ENCODE measurements around the gene NUP210. TPM values are rescaled to one million over a fixed set of nuclear protein-coding genes. Genes with fewer than 3 reads are reported as not detected.

NUP210 gene
- total and polyA plus RNA-seq, 2 experiments from 2014 or later, result 13.8 to 73.9 TPM

DNA sequence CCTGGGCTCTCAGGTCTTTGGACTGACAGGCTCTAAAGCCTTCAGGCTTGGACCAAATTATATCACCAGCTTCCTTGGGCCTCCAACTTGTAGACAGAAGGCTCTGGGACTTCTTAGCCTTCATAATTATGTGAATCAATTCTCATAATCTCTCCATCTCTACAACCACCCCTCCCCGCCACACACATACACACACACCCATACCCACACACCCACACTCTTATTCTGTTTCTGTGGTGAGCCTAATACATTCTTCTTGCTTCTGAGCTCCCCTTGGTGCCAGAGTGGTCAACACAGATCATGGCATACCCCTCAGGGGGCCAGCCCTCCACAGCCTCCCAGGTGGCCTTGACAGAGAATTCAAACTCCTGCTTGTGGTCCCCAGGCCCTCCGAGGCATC lies 5.6 kb upstream of the NUP210 start:
- no peaks in the 10 kb centered on the region for H3K79me2 ChIP-seq (replicated peaks; ENCODE audit: insufficient read depth)
- no peak overlapping the region for H3K27ac ChIP-seq (ENCODE audit: low read depth)
- no peaks in the 10 kb centered on the region for H3K9me2 ChIP-seq (ENCODE audit: insufficient read depth)
- H3K9me3 Mint-ChIP-seq, result peaks cover 9% of the 10 kb centered on the region; the same call in 2 of the 3 replicates
- ATAC-seq (no peak), DNase-seq (ENCODE audit: low spot score) (no peak)
- H3K4me3 Mint-ChIP-seq, result no peak overlapping the region
- peaks cover 9% of the 10 kb centered on the region for H3K4me1 ChIP-seq (ENCODE audit: insufficient read depth)
- peaks cover 13% of the 10 kb centered on the region for H3K4me1 Mint-ChIP-seq
- no peaks in the 10 kb centered on the region for H4K20me1 ChIP-seq (replicated peaks; ENCODE audit: insufficient read depth)
- H3K27ac Mint-ChIP-seq, result no peak overlapping the region
- H3K36me3 ChIP-seq (ENCODE audit: insufficient read depth), result no peaks in the 10 kb centered on the region
- H3K27me3 ChIP-seq (ENCODE audit: insufficient read depth), result no peaks in the 10 kb centered on the region
- H3K4me2 ChIP-seq, result no peak overlapping the region
- no peak overlapping the region for H3K4me3 ChIP-seq
- TF ChIP-seq CREB1 (CRISPR knock-in tag; IDR thresholded peaks at IDR 0.05; ENCODE audit: low read depth) (no peak), STAT1 (IDR thresholded peaks at IDR 0.05; ENCODE audit: unreplicated experiment) (no peak)
- TF ChIP-seq, protein P1, sequence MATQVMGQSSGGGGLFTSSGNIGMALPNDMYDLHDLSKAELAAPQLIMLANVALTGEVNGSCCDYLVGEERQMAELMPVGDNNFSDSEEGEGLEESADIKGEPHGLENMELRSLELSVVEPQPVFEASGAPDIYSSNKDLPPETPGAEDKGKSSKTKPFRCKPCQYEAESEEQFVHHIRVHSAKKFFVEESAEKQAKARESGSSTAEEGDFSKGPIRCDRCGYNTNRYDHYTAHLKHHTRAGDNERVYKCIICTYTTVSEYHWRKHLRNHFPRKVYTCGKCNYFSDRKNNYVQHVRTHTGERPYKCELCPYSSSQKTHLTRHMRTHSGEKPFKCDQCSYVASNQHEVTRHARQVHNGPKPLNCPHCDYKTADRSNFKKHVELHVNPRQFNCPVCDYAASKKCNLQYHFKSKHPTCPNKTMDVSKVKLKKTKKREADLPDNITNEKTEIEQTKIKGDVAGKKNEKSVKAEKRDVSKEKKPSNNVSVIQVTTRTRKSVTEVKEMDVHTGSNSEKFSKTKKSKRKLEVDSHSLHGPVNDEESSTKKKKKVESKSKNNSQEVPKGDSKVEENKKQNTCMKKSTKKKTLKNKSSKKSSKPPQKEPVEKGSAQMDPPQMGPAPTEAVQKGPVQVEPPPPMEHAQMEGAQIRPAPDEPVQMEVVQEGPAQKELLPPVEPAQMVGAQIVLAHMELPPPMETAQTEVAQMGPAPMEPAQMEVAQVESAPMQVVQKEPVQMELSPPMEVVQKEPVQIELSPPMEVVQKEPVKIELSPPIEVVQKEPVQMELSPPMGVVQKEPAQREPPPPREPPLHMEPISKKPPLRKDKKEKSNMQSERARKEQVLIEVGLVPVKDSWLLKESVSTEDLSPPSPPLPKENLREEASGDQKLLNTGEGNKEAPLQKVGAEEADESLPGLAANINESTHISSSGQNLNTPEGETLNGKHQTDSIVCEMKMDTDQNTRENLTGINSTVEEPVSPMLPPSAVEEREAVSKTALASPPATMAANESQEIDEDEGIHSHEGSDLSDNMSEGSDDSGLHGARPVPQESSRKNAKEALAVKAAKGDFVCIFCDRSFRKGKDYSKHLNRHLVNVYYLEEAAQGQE (IDR thresholded peaks at IDR 0.05; ENCODE audit: unreplicated experiment), result no peak
- peaks cover 2% of the 10 kb centered on the region; the same call in 1 of the 3 replicates for H3K36me3 Mint-ChIP-seq (ENCODE audit: low read depth)
- H2AFZ ChIP-seq, result no peak overlapping the region
- H3F3A ChIP-seq (replicated peaks; ENCODE audit: low read depth), result no peaks in the 10 kb centered on the region
- H3K27me3 Mint-ChIP-seq (ENCODE audit: insufficient read depth, low read depth, poor library complexity), result peaks cover 8% of the 10 kb centered on the region

DNA sequence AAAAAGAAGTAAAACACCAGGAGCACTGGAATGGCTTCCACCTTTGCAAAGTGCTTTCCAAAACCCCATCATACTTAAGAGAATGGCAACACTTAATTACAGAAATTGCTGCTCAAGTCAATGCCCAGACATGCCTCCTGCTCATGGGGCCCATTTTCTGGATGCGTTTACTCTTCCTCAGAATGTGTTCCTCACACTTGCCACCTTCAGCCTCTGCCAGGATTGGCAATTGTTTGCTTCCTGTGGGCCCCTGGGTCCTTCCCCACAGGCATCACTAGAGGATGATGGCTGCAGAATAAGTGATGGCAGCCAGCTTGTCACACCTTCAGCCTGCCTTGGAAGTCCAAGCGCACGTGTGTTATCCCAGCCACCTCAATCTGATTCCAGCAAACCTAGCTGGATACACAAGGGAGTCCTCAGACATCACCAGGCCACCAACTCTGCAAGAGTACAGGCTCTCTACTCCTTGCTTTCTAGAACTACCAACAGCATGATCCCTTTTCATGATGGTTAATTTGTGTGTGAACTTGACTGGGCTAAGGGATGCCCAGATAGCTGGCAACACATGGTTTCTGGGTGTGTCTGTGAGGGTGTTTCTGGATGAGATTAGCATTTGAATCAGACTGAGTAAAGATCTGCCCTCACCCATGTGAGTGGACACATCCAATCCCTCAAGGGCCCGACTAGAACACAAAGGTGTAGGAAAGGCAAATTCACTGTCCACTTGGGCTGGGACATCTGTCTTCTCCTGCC lies 4.9 kb upstream of the NUP210 start:
- DNase-seq (ENCODE audit: low spot score), result no peak
- H3K4me3 Mint-ChIP-seq, result no peak overlapping the region
- peaks cover 5% of the 10 kb centered on the region; the same call in 1 of the 3 replicates for H3K9me3 Mint-ChIP-seq
- TF ChIP-seq, protein P2, sequence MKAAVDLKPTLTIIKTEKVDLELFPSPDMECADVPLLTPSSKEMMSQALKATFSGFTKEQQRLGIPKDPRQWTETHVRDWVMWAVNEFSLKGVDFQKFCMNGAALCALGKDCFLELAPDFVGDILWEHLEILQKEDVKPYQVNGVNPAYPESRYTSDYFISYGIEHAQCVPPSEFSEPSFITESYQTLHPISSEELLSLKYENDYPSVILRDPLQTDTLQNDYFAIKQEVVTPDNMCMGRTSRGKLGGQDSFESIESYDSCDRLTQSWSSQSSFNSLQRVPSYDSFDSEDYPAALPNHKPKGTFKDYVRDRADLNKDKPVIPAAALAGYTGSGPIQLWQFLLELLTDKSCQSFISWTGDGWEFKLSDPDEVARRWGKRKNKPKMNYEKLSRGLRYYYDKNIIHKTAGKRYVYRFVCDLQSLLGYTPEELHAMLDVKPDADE (IDR thresholded peaks at IDR 0.05), result no peak
- TF ChIP-seq EZH2phosphoT487 (IDR thresholded peaks at IDR 0.05; ENCODE audit: unreplicated experiment) (no peak), ZNF114 (CRISPR knock-in tag; IDR thresholded peaks at IDR 0.05) (no peak), EZH2 (IDR thresholded peaks at IDR 0.05; ENCODE audit: low read depth, unreplicated experiment) (no peak)
- TF ChIP-seq, protein P1 (IDR thresholded peaks at IDR 0.05; ENCODE audit: unreplicated experiment), result no peak

More for the DNA sequence above, 4.9 kb upstream of the NUP210 start:
- Histone ChIP-seq H3F3A (replicated peaks; ENCODE audit: low read depth) (no peaks in the 10 kb centered on the region), H4K20me1 (replicated peaks; ENCODE audit: insufficient read depth) (no peaks in the 10 kb centered on the region), H3K27me3 (ENCODE audit: insufficient read depth) (no peaks in the 10 kb centered on the region), H3K36me3 (ENCODE audit: insufficient read depth) (no peaks in the 10 kb centered on the region), H3K4me2 (no peak overlapping the region), H3K4me1 (ENCODE audit: insufficient read depth) (peaks cover 11% of the 10 kb centered on the region), H3K27ac (ENCODE audit: low read depth) (no peak overlapping the region), H3K9me2 (ENCODE audit: insufficient read depth) (no peaks in the 10 kb centered on the region), H3K4me3 (no peak overlapping the region), H3K79me2 (replicated peaks; ENCODE audit: insufficient read depth) (no peaks in the 10 kb centered on the region), H2AFZ (no peak overlapping the region)
- no peaks in the 10 kb centered on the region; the same call in 2 of the 3 replicates for H3K36me3 Mint-ChIP-seq (ENCODE audit: low read depth)
- no peak overlapping the region for H3K27ac Mint-ChIP-seq
- ATAC-seq, result no peak
- H3K27me3 Mint-ChIP-seq (ENCODE audit: insufficient read depth, low read depth, poor library complexity), result peaks cover 9% of the 10 kb centered on the region
- H3K4me1 Mint-ChIP-seq, result peaks cover 15% of the 10 kb centered on the region

Measured in GM23338 (cell line).